ENCODE data around the gene NAPEPLD. TPM values are rescaled to one million over a fixed set of nuclear protein-coding genes. Genes with fewer than 3 reads are reported as not detected.
"Not testable (repeated sequence)": the region's sequence is repeated elsewhere in the genome, so short reads cannot be mapped to it uniquely, and the experiment has no call there.

Gene NAPEPLD
- polyA plus RNA-seq, 5 donors: 22.5 to 40.9 (median 32.8) TPM

GRCh38 chr7:103115771-103116170, 33.1 kb downstream of the NAPEPLD start:
- DNase-seq: no peak

GRCh38 chr7:103114576-103115008, 34.3 kb downstream of the NAPEPLD start:
- DNase-seq: no peak

GRCh38 chr7:103113164-103113563, 35.7 kb downstream of the NAPEPLD start:
- DNase-seq: no peak

- DNase-seq: not testable (repeated sequence)
These were observed 42.2 kb downstream of the NAPEPLD start for GRCh38 chr7:103106703-103107070.

- DNase-seq: peak; percentile 21
These were observed 42.7 kb downstream of the NAPEPLD start for GRCh38 chr7:103106005-103106702.

GRCh38 chr7:103101543-103101942, 47.4 kb downstream of the NAPEPLD start:
- no peak for DNase-seq

- no peak for DNase-seq
These were observed 48.6 kb downstream of the NAPEPLD start for GRCh38 chr7:103100348-103100747.

- no peak for DNase-seq
These were observed 51.9 kb downstream of the NAPEPLD start for GRCh38 chr7:103097041-103097440.

- DNase-seq: not testable (repeated sequence)
These were observed 53.3 kb downstream of the NAPEPLD start for GRCh38 chr7:103095558-103095957.

GRCh38 chr7:103094102-103094501, 54.8 kb downstream of the NAPEPLD start:
- DNase-seq: no peak

- DNase-seq: no peak
These were observed 55.5 kb downstream of the NAPEPLD start for GRCh38 chr7:103093429-103093828.

- not testable (repeated sequence) for DNase-seq
These were observed 56.6 kb downstream of the NAPEPLD start for GRCh38 chr7:103092321-103092720.

GRCh38 chr7:103083210-103083609, 65.7 kb downstream of the NAPEPLD start:
- DNase-seq: no peak

- no peak for DNase-seq
These were observed 66.4 kb downstream of the NAPEPLD start for GRCh38 chr7:103082497-103082896.

GRCh38 chr7:103080923-103081322, 68.0 kb downstream of the NAPEPLD start:
- no peak for DNase-seq

GRCh38 chr7:103079836-103080235, 69.1 kb downstream of the NAPEPLD start:
- DNase-seq: no peak

GRCh38 chr7:103078226-103078625, 70.7 kb downstream of the NAPEPLD start:
- DNase-seq: not testable (repeated sequence)

GRCh38 chr7:103077318-103077717, 71.6 kb downstream of the NAPEPLD start:
- DNase-seq: no peak

- DNase-seq: no peak
These were observed 72.1 kb downstream of the NAPEPLD start for GRCh38 chr7:103076764-103077163.

- DNase-seq: peak; percentile 33 to 42
These were observed 73.5 kb downstream of the NAPEPLD start for GRCh38 chr7:103075337-103075918.

- DNase-seq: peak; percentile 95
These were observed 74.2 kb downstream of the NAPEPLD start, which contains the start of the genes ARMC10 and FBXL13 for GRCh38 chr7:103074519-103075336. TSS of gene ARMC10 (plus strand) at chr7:103075140. CDS start at chr7:103075273, 133 bp downstream. TSS of gene FBXL13 (minus strand) at chr7:103074796.

GRCh38 chr7:103073989-103074518, 74.8 kb downstream of the NAPEPLD start:
- DNase-seq: no peak

Data from right lung (tissue), 5 donors.